ENCODE measurements around the gene DYNLT3.

DNA sequence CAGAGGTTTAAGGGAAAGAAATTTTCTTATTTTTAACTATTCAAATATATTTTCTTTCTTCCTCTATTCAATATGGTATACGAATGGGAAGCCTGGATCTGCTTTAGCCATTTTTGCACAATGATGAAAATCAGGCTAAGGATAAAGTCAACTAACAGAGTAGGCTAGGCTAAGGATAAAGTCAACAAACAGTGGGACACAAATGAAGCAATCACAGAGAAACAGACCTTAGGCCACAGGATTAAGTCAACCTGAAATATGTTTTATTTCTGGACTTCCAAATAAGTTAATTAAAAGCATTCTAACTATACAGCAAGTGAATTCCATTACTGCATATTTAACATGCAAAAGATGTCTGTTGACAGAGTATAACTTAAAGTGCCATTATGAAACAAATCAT, 17.0 kb downstream of the DYNLT3 start:
- TF ChIP-seq, protein P1, sequence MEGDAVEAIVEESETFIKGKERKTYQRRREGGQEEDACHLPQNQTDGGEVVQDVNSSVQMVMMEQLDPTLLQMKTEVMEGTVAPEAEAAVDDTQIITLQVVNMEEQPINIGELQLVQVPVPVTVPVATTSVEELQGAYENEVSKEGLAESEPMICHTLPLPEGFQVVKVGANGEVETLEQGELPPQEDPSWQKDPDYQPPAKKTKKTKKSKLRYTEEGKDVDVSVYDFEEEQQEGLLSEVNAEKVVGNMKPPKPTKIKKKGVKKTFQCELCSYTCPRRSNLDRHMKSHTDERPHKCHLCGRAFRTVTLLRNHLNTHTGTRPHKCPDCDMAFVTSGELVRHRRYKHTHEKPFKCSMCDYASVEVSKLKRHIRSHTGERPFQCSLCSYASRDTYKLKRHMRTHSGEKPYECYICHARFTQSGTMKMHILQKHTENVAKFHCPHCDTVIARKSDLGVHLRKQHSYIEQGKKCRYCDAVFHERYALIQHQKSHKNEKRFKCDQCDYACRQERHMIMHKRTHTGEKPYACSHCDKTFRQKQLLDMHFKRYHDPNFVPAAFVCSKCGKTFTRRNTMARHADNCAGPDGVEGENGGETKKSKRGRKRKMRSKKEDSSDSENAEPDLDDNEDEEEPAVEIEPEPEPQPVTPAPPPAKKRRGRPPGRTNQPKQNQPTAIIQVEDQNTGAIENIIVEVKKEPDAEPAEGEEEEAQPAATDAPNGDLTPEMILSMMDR (optimal IDR thresholded peaks at IDR 0.05 in 1 of 3, IDR thresholded peaks at IDR 0.05 in 1 of 3, conservative IDR thresholded peaks at IDR 0.05 in 1 of 3; ENCODE audit: extremely low read depth in 1 of 3, insufficient read depth in 2 of 3, low read length in 3 of 3): no peak
- no peak for TF ChIP-seq EZH2 (IDR thresholded peaks at IDR 0.05; ENCODE audit: low read length)

Measured in keratinocyte (primary cell).